Fibroblast of skin of back (primary cell): ENCODE measurements around the gene JADE2.
A peak's percentile ranks its signal among the peaks of the same experiment; 100 is the strongest.

Experiments used
- DNase-seq: peaks from one replicate; pipeline ENCODE4 v3.0.0-alpha.2; 2013

JADE2 gene

DNA sequence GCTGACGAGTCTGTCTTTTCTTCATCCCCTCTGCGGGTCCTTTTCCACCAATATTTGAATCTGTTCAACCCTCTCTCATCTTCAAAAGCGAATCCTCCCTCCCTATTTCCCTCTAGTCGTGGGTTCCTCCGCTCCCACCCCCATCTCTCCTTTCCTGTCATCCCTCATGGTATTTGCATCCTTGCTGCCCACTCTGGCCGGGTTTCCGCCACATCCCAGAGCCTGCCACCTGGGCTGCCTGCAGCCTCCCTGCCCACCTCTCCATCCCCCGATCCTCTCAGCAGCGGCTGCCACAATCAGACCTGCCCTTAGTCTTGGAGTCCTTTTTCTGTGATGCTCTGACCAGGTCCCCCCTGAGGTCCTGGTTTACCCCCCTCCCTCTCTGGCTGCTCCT is 44.9 kb downstream of the JADE2 start:
- DNase-seq = no peak

DNA sequence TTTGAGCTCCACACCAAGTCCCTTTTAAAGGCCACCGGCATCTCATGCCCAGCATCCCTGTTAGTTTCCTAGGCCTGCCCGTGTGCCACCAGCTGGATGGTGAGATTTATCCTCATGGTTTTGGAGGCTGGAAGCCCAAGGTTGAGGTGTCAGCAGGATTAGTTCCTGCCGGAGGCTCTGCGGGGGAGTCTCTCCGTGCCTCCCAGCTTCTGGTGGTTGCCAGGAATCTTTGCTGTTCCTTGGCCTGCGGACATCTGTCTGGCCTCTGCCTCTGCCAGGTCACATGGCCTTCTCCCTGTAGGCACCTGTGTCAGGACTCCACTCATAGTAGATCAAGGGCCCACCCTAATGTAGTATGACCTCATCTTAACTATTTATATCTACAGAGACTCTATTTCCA is 45.4 kb downstream of the JADE2 start:
- no peak for DNase-seq

- DNase-seq = no peak
Observed at GRCh38 chr5:134571693-134572405, 46.4 kb downstream of the JADE2 start.

DNA sequence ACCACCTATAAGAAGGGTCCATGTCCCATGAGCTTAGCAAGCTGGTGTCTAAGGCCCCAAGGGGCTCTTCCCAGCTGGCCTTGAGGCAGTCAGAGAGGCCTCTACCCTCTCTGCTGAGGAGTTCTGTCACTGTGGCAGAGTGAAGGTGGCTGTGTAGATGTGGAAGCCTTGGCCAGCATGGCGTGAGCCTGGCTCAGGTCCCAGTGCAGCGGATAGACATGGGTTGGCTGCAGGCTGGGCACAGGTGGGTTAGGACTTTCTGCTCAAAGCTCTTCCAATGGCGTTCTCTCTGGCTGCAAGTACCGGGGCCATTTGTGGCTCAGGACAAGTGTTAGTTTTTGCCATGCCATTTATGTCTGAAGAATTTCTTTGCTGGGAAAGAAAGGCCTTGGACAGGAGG is 47.3 kb downstream of the JADE2 start:
- no peak for DNase-seq

GRCh38 chr5:134574521-134574920 is 49.1 kb downstream of the JADE2 start:
- no peak for DNase-seq

GRCh38 chr5:134575316-134575715 is 49.8 kb downstream of the JADE2 start:
- DNase-seq = no peak

DNA sequence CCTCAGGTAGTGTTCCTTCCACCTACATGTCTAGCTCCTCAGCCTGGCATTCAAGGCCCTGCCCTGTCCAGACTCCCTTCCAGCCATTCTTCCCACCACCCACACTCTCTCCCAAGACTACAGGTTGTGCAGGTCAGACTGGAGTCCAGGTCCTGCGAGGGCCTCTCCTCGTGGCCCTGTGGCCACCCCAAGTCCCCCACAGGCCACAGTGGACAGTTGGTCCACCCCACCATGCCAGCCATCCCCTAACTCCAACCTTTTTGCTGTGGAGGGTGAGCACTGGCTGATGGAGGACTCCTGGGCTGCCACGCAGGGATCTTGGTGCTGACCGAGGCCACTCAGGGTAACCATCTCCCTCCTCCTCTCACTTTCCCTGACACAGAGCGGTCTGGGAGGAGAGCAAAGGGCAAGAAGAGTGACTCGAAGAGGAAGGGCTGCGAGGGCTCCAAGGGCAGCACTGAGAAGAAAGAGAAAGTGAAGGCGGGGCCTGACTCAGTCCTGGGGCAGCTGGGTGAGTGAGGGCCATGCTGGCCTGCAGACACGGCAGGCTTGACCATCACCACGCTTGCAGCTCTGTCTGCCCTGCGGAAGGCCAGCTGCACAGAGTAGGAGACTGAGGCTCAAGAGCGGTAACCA is 51.0 kb downstream of the JADE2 start:
- DNase-seq = no peak

GRCh38 chr5:134577022-134577795 is 51.7 kb downstream of the JADE2 start:
- peak; percentile 69 for DNase-seq

GRCh38 chr5:134577796-134578577 is 52.5 kb downstream of the JADE2 start:
- peak; percentile 76 for DNase-seq

GRCh38 chr5:134578578-134579283 is 53.3 kb downstream of the JADE2 start:
- DNase-seq = no peak

GRCh38 chr5:134579284-134579771 is 53.9 kb downstream of the JADE2 start:
- DNase-seq = no peak

GRCh38 chr5:134580001-134580460 is 54.6 kb downstream of the JADE2 start:
- no peak for DNase-seq

DNA sequence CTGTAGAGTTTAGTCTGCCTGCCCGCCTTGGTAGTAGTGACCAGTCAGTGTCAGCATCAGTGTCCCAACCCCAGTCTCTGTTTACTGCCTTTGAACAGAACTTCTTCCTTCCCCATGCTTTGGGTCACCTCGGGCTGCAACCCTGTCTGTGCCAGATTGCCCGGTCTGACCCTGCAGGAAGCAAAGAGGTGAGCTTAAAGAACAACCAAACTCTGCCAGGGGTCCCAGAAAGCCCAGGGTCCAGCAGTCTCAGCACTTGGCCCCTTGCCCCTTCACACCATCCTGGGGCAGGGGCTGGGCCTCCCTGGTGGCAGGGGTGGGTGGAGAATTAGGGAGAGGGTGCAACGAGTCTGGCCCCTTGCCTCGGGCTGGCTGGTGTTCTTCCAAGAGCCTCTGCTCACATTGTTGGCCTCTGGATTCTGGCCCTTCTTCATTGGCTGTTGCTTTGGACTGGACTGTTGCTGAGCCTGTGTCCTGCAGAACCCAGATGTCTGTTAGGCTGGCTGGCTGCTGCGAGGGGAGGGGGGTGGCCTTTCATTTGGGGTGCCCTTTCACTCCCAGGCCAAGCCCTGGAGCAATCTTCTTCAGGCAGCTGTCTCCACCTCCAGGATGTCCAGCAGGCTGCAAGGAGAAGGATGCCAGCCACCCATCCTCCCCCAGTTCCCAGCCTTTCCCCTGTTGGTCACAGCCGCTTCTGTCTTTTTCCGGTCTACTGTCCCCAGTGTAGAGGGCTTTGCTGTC is 55.9 kb downstream of the JADE2 start:
- no peak for DNase-seq

GRCh38 chr5:134582281-134582680 is 56.8 kb downstream of the JADE2 start:
- no peak for DNase-seq

DNA sequence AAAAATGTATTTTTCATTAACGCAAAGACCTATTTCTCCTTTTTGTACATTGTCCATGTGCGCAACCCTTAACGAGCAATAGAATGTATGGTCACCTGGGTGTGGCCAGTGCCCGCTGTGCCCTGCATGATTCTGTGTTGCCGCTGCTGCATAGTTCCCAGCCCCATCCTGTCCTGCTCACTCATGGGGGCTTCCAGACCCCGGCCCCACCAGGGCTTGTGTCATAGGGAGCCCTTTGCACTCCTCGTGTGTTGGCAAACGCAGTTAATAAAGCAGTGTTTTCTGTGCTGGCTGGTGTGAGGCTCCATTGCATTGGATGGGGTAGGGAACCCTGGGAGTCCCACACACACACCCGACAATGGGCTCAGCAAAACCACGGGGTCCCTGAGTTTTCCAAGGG is 57.5 kb downstream of the JADE2 start:
- DNase-seq = no peak

DNA sequence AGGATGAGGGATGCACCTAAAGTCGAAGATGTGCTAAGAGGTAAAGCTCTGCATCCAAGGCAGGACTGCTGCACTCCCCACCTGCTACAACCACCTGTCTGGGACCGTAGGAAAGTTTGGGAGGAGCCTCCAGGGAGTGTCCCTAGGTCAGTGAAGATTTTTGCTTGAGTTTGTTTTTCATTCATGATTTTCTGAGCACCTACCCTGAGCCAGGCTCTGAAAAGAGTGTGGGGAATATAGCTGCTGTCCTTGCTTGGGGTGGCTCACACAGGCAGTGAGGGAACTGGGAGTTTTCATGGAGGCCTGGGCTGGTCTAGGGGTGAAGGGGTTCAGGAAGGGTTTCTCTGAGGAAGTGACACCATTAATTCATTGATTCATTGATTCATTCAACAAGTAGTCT is 58.3 kb downstream of the JADE2 start:
- DNase-seq = no peak

GRCh38 chr5:134584662-134585061 is 59.2 kb downstream of the JADE2 start:
- no peak for DNase-seq

DNA sequence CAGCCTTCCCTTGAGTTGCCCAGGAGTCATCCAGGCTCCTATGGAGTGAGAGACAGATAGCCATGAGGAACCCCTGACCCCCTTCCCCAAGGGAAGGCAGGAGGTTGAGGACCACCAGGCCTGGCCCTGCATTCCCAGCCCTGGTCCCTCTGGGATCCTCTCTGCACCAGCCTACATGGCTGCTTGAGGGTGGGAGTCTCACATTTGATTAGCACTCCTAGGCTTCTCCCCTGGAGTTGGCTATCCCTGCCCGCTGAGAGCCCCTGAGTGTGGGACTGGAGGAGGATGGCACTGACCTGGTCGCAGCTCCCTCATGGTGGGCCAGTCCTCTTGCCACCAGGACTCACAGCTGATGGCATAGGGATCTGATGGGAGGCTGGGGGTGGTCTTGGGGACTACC is 60.5 kb downstream of the JADE2 start:
- DNase-seq = no peak

- peak; percentile 67 for DNase-seq
Observed at GRCh38 chr5:134586866-134587524, 61.5 kb downstream of the JADE2 start.

DNA sequence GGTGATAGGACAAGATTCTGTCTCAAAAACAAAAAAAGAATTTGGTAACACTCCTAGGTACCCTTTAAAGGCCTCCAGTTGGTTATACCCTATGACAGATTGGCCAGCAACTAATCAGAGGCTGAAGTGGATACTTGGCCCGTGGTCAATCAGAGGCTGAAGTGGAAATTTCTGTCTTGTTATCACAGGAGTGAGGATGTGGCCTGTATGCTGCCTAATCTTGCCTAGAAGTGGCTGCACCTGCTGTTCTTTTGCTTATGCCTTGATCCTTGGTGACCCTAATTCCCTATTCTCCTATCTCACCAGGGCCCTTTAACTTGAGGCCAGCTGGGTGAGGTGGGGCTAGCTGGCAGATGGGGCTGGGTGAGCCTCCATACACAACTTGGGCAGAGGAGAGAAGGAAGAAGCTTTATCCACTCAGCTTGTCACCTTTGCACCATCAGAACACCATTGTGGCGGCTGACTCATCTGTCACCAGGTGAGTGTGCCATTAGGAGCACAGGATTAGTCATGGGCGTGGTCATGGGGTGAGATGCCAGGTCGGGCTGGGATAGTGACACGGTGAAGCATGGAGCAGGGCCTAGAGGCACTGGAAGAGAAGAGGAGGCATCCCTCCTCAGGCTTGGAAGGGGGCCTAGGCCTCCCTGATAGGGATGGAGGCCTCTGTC is 65.7 kb downstream of the JADE2 start:
- no peak for DNase-seq
